Measurements from ENCODE around the gene ZNF792.
"Not testable (repeated sequence)": the region's sequence is repeated elsewhere in the genome, so short reads cannot be mapped to it uniquely, and the experiment has no call there.

ZNF792 gene

DNA sequence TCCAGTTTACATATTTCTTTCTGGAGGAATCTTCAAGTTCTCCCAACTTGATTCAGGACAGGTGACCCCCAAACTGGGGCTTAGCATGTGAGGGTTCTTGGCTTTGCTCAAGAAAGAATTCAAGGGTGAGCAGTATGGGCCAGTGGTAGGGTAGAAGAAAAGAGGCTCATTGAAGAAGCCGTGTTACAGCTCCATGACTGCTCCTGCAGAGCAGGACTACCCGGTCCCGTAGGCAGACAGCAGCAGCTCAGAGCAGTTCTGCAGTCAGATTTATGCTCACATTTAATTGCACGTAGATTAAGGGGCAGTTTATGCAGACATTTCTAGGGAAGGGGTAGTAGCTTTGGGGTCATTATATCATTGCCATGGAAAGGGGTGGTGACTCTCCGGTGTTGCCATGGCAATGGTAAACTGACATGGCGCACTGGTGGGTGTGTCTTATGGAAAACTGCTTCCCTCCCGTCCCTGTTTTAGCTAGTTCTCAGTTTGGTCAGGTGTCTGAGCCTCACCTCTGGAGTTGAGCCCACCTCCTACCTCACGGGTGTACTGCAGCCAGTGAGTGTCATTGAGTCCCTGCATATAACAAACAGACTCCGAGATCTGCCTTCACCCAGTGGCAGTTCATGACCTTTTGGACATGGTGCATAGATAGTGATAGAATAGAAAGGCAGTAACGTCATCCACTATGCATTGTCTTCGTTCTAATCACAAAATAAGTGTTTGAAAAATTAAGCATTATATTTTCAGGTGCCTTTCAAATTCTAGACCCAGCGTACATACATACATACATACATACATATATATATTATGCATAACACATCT, 16.0 kb upstream of the ZNF792 start:
- no peak for DNase-seq (ENCODE audit: low read depth, low spot score)
- no peaks in the 10 kb centered on the region for H3K9me3 ChIP-seq (ENCODE audit: low read depth, low read length)
- no peak overlapping the region for H3K4me3 ChIP-seq
- TF ChIP-seq EZH2 (IDR thresholded peaks at IDR 0.05) (no peak), POLR2AphosphoS5 (IDR thresholded peaks at IDR 0.05; ENCODE audit: borderline replicate concordance, low read depth, low read length) (no peak), FOXP2 (optimal IDR thresholded peaks at IDR 0.05; ENCODE audit: control extremely low read depth, extremely low read length, insufficient read depth) (no peak)
- no peaks in the 10 kb centered on the region for H3K36me3 ChIP-seq (ENCODE audit: insufficient read depth, low read length)
- no peak overlapping the region for H3K27ac ChIP-seq
- no peak overlapping the region for H3K9ac ChIP-seq (ENCODE audit: insufficient read length)

DNA sequence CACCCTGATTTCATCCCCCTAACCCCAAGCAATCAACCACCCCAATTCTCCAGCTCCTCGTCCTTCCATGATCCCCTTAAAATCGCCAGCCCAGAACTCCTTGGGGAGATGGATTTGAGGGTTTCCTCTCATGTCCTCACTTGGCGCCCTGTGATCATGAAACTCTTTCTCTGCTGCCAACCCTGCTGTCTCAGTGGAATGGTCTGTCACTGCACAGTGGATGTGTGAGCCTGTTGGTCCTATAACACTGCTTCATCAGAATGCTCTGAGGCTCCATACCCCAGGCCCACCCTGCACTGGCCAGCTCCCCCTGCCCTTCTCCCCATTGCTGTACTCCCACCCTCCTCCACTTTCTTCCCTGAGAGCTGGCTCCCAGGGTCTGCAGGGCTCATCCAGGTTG, 12.6 kb upstream of the ZNF792 start:
- no peaks in the 10 kb centered on the region for H3K36me3 ChIP-seq (ENCODE audit: insufficient read depth, low read length)
- H3K9ac ChIP-seq (ENCODE audit: insufficient read length) = no peak overlapping the region
- DNase-seq (ENCODE audit: low read depth, low spot score) = no peak
- H3K4me3 ChIP-seq = no peak overlapping the region
- H3K27ac ChIP-seq = no peak overlapping the region
- H3K9me3 ChIP-seq (ENCODE audit: low read depth, low read length) = no peaks in the 10 kb centered on the region
- TF ChIP-seq EZH2 (IDR thresholded peaks at IDR 0.05) = no peak

DNA sequence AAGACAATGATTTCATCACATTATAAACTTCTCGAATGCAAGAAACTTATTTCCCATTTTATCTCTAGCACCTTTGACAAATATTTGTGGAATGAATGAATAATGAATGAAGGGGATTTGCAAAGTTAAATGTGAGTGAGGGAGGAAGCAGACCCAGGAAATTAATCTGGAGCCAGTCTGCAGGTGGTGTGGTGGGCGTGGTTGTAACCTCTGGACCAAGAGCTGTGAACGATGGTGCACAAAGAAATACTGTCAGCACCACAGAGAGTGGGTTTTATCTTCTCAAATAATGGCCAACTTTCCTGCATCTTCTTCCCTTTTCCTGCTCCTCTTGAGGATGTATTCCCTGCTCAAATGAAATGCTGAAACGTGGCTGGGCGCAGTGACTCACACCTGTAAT, 11.0 kb upstream of the ZNF792 start:
- H3K9ac ChIP-seq (ENCODE audit: insufficient read length) = no peak overlapping the region
- no peak overlapping the region for H3K27ac ChIP-seq
- no peaks in the 10 kb centered on the region for H3K36me3 ChIP-seq (ENCODE audit: insufficient read depth, low read length)
- no peaks in the 10 kb centered on the region for H3K9me3 ChIP-seq (ENCODE audit: low read depth, low read length)
- DNase-seq (ENCODE audit: low read depth, low spot score) = no peak
- no peak overlapping the region for H3K4me3 ChIP-seq
- TF ChIP-seq POLR2AphosphoS5 (IDR thresholded peaks at IDR 0.05; ENCODE audit: borderline replicate concordance, low read depth, low read length) (no peak), EZH2 (IDR thresholded peaks at IDR 0.05) (no peak), FOXP2 (optimal IDR thresholded peaks at IDR 0.05; ENCODE audit: control extremely low read depth, extremely low read length, insufficient read depth) (no peak)

DNA sequence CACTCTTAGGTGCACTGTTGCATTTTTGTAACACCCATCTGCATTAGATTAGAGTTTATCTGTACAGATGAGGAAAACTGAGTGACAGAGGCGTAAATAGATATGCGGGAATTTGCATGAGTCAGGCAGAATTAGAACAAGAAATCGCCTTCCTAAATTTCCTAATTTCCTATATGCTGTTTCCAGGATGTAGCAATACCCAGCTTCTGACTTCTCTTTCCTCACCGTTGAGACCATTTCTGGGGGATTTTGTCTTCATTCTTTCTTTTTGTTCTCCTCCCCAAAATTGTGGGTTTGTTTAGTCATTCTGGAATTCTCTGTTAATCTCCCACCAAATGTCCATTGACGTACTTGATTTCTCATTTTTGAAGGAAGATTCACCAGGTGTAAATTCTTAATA, 10.6 kb upstream of the ZNF792 start:
- H3K36me3 ChIP-seq (ENCODE audit: insufficient read depth, low read length) = no peaks in the 10 kb centered on the region
- TF ChIP-seq FOXP2 (optimal IDR thresholded peaks at IDR 0.05; ENCODE audit: control extremely low read depth, extremely low read length, insufficient read depth) = no peak
- TF ChIP-seq POLR2AphosphoS5 (IDR thresholded peaks at IDR 0.05; ENCODE audit: borderline replicate concordance, low read depth, low read length) = no peak
- TF ChIP-seq EZH2 (IDR thresholded peaks at IDR 0.05) = no peak
- H3K9me3 ChIP-seq (ENCODE audit: low read depth, low read length) = no peaks in the 10 kb centered on the region
- no peak overlapping the region for H3K9ac ChIP-seq (ENCODE audit: insufficient read length)
- H3K4me3 ChIP-seq = no peak overlapping the region
- no peak overlapping the region for H3K27ac ChIP-seq
- DNase-seq (ENCODE audit: low read depth, low spot score) = no peak

DNA sequence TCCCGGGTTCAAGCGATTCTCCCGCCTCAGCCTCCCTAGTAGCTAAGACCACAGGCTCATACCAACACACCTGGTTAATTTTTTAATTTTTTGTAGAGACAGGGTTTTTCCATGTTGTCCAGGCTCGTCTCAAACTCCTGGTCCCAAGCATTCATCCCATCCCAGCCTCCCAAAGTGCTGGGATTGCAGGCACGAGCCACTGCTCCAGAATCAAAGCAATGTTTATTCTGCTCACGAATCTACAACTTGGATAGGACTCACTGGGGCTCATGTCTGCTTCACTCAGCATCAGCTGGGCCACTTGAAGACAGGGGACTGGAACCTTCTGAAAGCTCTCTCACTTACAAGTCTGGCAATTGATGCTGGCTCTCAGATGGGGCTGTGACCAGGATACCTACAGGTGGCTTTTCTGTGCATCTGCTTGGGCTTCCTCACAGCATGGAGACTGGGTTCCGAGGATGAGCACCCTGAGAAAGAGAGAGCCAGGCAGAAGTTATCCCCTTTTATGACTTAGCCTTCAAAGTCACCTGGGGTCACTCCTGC, 8.2 kb upstream of the ZNF792 start:
- H3K9ac ChIP-seq (ENCODE audit: insufficient read length) = no peak overlapping the region
- H3K9me3 ChIP-seq (ENCODE audit: low read depth, low read length) = no peaks in the 10 kb centered on the region
- H3K4me3 ChIP-seq = no peak overlapping the region
- no peak for DNase-seq (ENCODE audit: low read depth, low spot score)
- TF ChIP-seq FOXP2 (optimal IDR thresholded peaks at IDR 0.05; ENCODE audit: control extremely low read depth, extremely low read length, insufficient read depth) (no peak), EZH2 (IDR thresholded peaks at IDR 0.05) (no peak), POLR2AphosphoS5 (IDR thresholded peaks at IDR 0.05; ENCODE audit: borderline replicate concordance, low read depth, low read length) (no peak)
- no peak overlapping the region for H3K27ac ChIP-seq
- H3K36me3 ChIP-seq (ENCODE audit: insufficient read depth, low read length) = no peaks in the 10 kb centered on the region

DNA sequence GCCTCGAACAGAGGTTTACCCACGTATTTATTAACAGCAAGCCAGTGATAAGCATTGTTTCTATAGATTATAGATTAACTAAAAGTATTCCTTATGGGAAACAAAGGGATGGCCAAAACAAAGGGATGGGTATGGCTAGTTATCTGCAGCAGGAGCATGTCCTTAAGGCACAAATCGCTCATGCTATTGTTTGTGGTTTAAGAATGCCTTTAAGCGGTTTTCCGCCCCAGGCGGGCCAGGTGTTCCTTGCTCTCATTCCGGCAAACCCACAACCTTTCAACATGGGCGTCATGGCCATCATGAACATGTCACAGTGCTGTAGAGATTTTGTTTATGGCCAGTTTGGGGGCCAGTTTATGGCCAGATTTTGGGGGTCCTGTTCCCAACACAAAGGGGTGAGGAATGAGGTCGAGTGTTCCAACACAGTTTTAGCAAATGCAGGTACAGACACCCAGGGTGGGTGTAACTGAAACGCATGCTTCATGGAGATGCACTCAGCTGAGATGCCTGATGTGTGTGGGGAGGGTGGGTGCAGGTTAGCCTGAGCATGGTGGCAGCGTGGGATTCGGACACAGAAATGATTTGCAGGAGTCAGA, 6.3 kb upstream of the ZNF792 start:
- DNase-seq (ENCODE audit: low read depth, low spot score); H3K27ac ChIP-seq; H3K9me3 ChIP-seq (ENCODE audit: low read depth, low read length); H3K9ac ChIP-seq (ENCODE audit: insufficient read length); H3K4me3 ChIP-seq; H3K36me3 ChIP-seq (ENCODE audit: insufficient read depth, low read length): not testable (repeated sequence)

DNA sequence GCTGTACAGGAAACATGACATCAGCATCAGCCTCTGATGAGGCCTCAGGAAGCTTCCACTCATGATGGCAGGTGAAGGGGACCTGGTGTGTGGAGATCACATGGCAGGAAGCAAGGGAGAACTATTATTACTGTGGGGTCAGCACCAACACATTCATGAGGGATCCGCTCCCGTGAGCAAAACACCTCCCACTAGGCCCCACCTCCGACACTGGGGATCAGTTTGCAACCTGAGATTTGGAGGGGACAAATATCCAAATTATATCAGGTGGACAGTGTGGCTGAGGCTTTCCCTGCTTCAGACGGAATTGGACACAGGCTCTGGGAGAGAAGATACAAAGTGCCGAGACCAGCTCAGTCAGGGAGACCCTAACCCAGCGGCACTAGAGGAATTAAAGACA, 5.7 kb upstream of the ZNF792 start:
- Histone ChIP-seq H3K9me3 (ENCODE audit: low read depth, low read length) (no peaks in the 10 kb centered on the region), H3K4me3 (no peak overlapping the region), H3K27ac (no peak overlapping the region), H3K36me3 (ENCODE audit: insufficient read depth, low read length) (no peaks in the 10 kb centered on the region), H3K9ac (ENCODE audit: insufficient read length) (no peak overlapping the region)
- no peak for DNase-seq (ENCODE audit: low read depth, low spot score)
- TF ChIP-seq POLR2AphosphoS5 (IDR thresholded peaks at IDR 0.05; ENCODE audit: borderline replicate concordance, low read depth, low read length) = no peak
- TF ChIP-seq FOXP2 (optimal IDR thresholded peaks at IDR 0.05; ENCODE audit: control extremely low read depth, extremely low read length, insufficient read depth) = no peak
- TF ChIP-seq EZH2 (IDR thresholded peaks at IDR 0.05) = no peak

DNA sequence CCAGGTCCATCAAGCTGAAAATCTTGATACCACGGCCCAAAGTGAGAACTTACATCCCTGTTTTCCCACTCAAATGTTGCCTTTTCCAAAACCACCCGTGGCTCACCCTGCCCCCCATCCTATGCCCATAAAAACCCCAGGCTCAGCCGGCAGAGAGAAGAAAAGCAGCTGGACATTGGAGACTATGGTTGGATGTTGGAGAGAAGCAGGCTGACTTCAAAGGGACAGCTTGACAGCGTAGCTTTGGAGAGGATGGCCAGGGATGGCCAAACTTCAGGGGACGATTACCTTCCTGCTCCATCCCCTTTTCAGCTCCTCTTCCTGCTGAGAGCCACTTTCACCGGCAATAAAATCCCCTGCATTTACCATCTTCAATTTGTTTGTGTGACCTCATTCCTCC, 3.5 kb upstream of the ZNF792 start:
- Histone ChIP-seq H3K27ac (no peak overlapping the region), H3K9ac (ENCODE audit: insufficient read length) (no peak overlapping the region), H3K9me3 (ENCODE audit: low read depth, low read length) (no peaks in the 10 kb centered on the region), H3K4me3 (no peak overlapping the region), H3K36me3 (ENCODE audit: insufficient read depth, low read length) (no peaks in the 10 kb centered on the region)
- no peak for TF ChIP-seq EZH2 (IDR thresholded peaks at IDR 0.05)
- no peak for TF ChIP-seq POLR2AphosphoS5 (IDR thresholded peaks at IDR 0.05; ENCODE audit: borderline replicate concordance, low read depth, low read length)
- TF ChIP-seq FOXP2 (optimal IDR thresholded peaks at IDR 0.05; ENCODE audit: control extremely low read depth, extremely low read length, insufficient read depth) = no peak
- DNase-seq (ENCODE audit: low read depth, low spot score) = no peak

DNA sequence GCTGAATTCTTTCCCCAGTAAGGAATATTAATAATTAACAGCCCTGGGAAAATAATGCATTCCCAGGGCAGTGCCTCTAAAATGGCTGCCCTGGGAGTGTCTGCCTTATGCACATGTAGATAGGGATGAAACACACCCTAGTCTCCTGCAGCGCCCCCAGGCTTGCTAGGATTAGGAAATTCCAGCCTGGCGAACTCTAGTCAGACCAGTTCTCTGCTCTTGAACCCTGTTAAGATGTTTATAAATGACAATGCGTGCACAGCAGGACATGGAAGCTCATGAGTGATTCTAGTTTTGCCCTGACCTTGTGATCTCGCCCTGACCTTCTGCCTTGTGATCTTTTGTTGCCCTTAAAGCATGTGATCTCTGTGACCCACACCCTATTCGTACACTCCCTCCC, 1.5 kb upstream of the ZNF792 start:
- not testable (repeated sequence) for H3K9ac ChIP-seq (ENCODE audit: insufficient read length); H3K36me3 ChIP-seq (ENCODE audit: insufficient read depth, low read length); H3K9me3 ChIP-seq (ENCODE audit: low read depth, low read length); H3K4me3 ChIP-seq; H3K27ac ChIP-seq; DNase-seq (ENCODE audit: low read depth, low spot score)
